Stimulated activated CD4-positive, alpha-beta T cell treated with anti-CD3 and anti-CD28 coated beads, Interleukin-12 subunit alpha, Interleukin-12 subunit beta, amount 100 ng/mL, for 48 hours (primary cell): ENCODE results near the gene RANBP10.
"Not testable (repeated sequence)": the region's sequence is repeated elsewhere in the genome, so short reads cannot be mapped to it uniquely, and the experiment has no call there.

Source experiments
- DNase-seq, 3 donors: peaks; one replicate each; pipeline ENCODE4 v3.0.0-alpha.2; 2020; ENCODE audit warnings: low read depth in 2 of 3, low spot score in 1 of 3

Gene RANBP10

GRCh38 chr16:67780847-67781564, 25.4 kb downstream of the RANBP10 start:
- no peak for DNase-seq

GRCh38 chr16:67779256-67780014, 26.9 kb downstream of the RANBP10 start:
- no peak for DNase-seq

GRCh38 chr16:67775273-67775672, 31.1 kb downstream of the RANBP10 start:
- DNase-seq, result no peak

GRCh38 chr16:67774457-67774853, 31.9 kb downstream of the RANBP10 start:
- no peak for DNase-seq

- DNase-seq, result no peak
Measured at GRCh38 chr16:67773569-67774456, 32.5 kb downstream of the RANBP10 start.

GRCh38 chr16:67773099-67773498, 33.3 kb downstream of the RANBP10 start:
- DNase-seq, result no peak

GRCh38 chr16:67770346-67770991, 35.9 kb downstream of the RANBP10 start:
- DNase-seq, result no peak

- no peak for DNase-seq
Measured at GRCh38 chr16:67767953-67768352, 38.4 kb downstream of the RANBP10 start.

- DNase-seq, result no peak
Measured at GRCh38 chr16:67766291-67766690, 40.1 kb downstream of the RANBP10 start.

GRCh38 chr16:67764158-67764667, 42.1 kb downstream of the RANBP10 start:
- no peak for DNase-seq

- no peak for DNase-seq
Measured at GRCh38 chr16:67763066-67763465, 43.3 kb downstream of the RANBP10 start.

- no peak for DNase-seq
Measured at GRCh38 chr16:67762385-67762784, 44.0 kb downstream of the RANBP10 start.

GRCh38 chr16:67761924-67762323, 44.4 kb downstream of the RANBP10 start:
- DNase-seq, result no peak

- DNase-seq, result no peak
Measured at GRCh38 chr16:67760956-67761230, 45.5 kb downstream of the RANBP10 start.

- DNase-seq, result no peak
Measured at GRCh38 chr16:67760206-67760955, 46.0 kb downstream of the RANBP10 start.

- no peak for DNase-seq
Measured at GRCh38 chr16:67758966-67759365, 47.4 kb downstream of the RANBP10 start.

GRCh38 chr16:67758006-67758405, 48.4 kb downstream of the RANBP10 start:
- no peak for DNase-seq

- no peak for DNase-seq
Measured at GRCh38 chr16:67752641-67753040, 53.7 kb downstream of the RANBP10 start.

- not testable (repeated sequence) for DNase-seq
Measured at GRCh38 chr16:67751331-67751730, 55.0 kb downstream of the RANBP10 start.

GRCh38 chr16:67750466-67750865, 55.9 kb downstream of the RANBP10 start:
- no peak for DNase-seq
